GM19395 (cell line): ENCODE data around the gene PTPRN2.
"Not testable (repeated sequence)": the region's sequence is repeated elsewhere in the genome, so short reads cannot be mapped to it uniquely, and the experiment has no call there.

Source experiments
- ATAC-seq: cut with Tn5 transposase; IDR thresholded peaks from one replicate; pipeline ENCODE4 v1.9.1; 2021; ENCODE audit warnings: mild to moderate bottlenecking, moderate library complexity; ENCODE audit not compliant: unreplicated experiment

PTPRN2 gene

GRCh38 chr7:157955348-157955999, 632.1 kb downstream of the PTPRN2 start:
- no peak for ATAC-seq

GRCh38 chr7:157954901-157955300, 632.7 kb downstream of the PTPRN2 start:
- ATAC-seq: no peak

- no peak for ATAC-seq
Observed at GRCh38 chr7:157952841-157953645, 634.6 kb downstream of the PTPRN2 start.

GRCh38 chr7:157952050-157952667, 635.5 kb downstream of the PTPRN2 start:
- ATAC-seq: no peak

DNA sequence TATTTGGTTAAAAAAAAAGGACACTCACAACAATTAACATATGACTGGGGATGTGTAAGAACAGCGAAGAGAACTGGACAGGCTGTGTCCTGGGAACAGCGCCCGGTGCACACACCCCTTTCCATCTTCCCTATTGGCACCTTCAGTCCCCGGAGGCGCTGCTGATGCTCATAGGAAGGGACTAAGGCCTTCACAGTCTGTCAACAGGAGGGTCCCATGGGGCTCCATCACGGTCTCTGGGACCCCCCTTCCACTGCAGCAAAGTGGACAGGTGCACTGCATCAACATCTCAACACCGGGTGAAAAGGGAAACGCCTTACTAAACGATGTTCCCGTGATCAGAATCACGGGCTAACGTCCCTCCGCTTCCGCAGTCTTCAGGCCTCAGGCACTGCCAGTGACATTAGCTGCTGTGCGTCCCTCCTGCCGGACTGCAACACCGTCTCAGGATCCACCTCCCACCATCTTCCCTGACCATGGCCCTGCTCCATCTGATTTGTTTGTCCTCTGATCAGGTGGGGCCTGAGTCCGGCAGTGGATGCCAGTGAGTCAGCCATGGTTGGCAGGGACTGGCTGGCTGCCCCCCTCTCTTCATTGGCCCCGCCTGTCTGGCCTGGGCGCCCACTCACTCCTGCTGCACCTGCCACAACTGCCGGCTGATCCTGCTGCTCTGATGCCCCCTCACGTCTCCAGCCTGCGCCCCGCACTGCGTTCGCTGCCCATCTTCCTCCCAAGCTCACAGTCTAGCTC, 636.1 kb downstream of the PTPRN2 start:
- no peak for ATAC-seq

- ATAC-seq: no peak
Observed at GRCh38 chr7:157949711-157950110, 637.9 kb downstream of the PTPRN2 start.

DNA sequence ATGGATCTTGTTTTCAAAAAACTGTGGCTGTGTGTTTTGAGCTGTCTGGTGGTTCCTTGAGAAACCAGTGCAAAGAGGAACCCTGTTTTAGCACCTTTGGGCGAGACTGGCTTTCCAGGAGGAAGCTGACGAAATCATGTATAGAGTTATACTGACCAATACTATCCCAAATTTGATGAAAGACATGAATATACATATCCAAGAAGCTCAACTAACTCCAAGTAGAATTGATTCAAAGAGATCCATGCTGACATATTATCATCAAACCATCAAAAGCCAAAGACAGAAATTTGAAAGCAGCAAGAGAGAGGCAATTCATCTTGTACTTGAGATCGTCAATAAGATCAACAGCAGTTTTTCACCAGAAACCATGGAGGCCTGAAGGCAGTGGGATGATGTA, 640.1 kb downstream of the PTPRN2 start:
- no peak for ATAC-seq

GRCh38 chr7:157946398-157947060, 641.1 kb downstream of the PTPRN2 start:
- ATAC-seq: no peak

- no peak for ATAC-seq
Observed at GRCh38 chr7:157945401-157945800, 642.2 kb downstream of the PTPRN2 start.

DNA sequence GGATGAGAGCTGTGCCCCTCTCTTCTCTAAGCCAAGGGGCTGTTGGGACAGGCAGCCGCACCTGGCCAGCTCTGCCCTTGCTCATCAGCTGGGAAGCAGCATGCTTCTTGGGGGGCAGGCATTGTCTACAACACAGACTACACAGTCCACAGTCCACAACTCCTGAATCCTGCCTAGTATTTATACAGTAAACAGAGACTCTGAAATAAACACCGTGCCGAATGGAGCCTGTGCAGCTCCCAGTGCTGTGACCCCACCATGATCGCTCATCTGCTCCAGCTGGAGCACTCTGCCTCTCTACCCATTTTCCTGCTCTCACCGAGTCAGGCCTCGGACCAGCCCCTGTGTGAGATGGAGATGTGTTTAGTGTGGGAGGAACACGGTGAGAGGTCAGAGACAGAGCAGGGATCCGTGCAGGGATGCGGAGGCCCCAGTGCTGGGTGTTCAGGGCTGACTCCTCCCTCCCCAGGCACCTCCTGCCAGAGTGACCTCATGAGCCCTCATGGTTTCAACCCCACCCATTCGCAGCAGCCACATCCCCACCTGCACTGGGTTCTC, 642.8 kb downstream of the PTPRN2 start:
- no peak for ATAC-seq

DNA sequence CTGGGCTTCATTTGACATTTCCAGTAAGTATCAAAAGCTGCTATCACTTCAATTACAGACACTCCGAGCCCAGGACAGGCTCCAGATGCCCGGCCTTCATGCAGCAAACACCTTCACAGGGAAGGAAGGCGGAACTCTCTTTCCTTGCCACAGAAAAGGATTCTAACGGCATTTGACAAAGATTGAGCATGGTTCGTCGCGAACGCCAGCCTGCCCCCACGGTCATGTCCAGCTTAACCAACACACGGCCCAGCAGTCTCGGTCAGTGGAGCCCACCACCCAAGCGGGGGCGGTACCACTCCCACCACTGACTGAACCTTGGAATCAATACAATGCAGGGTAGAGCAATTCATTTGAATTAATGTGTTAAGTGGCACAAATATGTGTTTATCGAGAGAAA, 643.6 kb downstream of the PTPRN2 start:
- ATAC-seq: no peak

GRCh38 chr7:157943561-157943960, 644.1 kb downstream of the PTPRN2 start:
- no peak for ATAC-seq

- no peak for ATAC-seq
Observed at GRCh38 chr7:157941210-157941609, 646.4 kb downstream of the PTPRN2 start.

DNA sequence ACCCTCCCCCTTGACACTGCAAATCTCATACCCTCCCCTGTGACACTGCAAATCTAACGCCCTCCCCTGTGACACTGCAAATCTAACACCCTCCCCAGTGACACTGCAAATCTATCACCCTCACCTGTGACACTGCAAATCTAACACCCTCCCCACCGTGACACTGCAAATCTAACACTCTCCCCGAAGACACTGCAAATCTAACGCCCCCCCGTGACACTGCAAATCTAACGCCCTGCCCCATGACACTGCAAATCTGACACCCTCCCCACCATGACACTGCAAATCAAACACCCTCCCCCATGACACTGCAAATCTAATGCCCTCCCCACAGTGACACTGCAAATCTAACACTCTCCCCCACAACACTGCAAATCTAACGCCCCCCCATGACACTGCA, 647.1 kb downstream of the PTPRN2 start:
- ATAC-seq: no peak

- no peak for ATAC-seq
Observed at GRCh38 chr7:157938211-157938610, 649.4 kb downstream of the PTPRN2 start.

DNA sequence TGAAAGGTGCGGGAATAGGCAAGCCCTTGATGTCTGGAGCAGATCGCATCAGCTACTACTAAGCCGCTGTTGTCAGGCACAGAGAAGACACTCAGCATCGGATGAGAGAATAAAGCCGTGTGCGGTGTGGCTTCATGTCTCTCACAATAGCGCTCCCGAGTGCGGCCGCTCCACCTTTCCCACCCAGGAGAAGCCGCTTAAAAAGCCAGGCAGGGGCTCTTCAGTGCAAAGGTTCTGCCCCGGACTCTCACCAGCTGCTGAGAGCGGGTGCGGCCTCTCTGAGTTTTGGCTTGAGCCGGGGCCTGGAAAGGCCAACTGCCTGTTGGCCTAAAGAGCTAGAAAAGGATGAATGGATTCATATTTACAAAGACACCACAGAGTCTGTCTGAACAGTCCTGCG, 650.2 kb downstream of the PTPRN2 start:
- ATAC-seq: no peak

DNA sequence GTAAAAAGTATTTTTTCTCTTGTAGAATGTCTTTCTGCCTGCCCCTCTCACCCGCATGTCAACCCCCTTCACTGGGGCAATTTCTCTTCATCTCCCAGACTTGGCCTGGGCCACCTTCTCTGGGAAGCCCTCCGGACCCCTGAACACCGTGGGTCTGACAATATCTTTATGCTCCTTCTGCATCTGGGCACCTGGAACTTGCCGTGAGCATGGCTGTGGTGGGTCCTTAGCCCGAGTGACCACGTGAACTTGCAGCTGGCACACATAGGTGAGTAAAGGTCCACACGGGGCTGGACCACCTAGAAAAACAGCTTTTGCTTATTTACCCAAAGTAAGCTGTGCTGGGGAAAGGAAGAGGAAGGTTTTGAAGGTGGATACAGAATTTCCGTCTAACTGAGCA, 650.6 kb downstream of the PTPRN2 start:
- ATAC-seq: no peak

DNA sequence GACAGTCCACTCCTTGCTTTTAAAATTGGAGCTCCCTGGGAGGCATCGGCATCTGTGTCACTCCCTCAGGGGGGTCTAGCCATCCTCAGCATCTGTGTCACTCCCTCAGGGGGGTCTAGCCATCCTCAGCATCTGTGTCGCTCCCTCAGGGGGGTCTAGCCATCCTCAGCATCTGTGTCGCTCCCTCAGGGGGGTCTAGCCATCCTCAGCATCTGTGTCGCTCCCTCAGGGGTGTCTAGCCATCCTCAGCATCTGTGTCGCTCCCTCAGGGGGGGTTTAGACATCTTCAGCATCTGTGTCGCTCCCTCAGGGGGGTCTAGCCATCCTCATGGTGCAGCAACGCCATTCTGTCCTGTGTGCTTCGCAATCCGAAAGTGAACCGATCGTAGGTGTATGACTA, 651.9 kb downstream of the PTPRN2 start:
- not testable (repeated sequence) for ATAC-seq

GRCh38 chr7:157933219-157934155, 654.1 kb downstream of the PTPRN2 start:
- ATAC-seq: not testable (repeated sequence)
